Activated CD4-positive, alpha-beta T cell treated with anti-CD3 and anti-CD28 coated beads for 1 hour (primary cell): ENCODE results near the gene SLC44A5.

Experiments
- DNase-seq: peaks from one replicate; pipeline ENCODE4 v3.0.0-alpha.2; 2020

The SLC44A5 gene

DNA sequence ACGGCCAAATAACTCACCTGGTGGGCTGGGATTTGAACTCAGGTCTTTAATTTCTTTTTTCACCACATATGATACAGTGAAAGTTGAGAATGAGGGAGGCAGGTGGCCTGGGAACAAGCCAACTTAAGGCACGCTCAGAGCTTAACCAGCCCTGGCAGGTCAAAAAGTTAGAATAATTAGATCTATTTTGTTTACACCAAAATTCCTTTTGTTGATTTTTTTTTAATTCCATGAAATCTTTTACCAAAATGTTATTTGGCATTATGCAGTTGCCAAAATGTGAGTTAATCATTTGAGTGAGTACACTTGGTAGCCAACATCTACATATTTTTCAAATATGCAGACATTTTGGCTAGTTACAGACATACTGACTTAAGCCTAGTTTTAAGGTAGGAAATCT is 439.9 kb downstream of the SLC44A5 start:
- no peak for DNase-seq

- no peak for DNase-seq
Observed at GRCh38 chr1:75170011-75170410, 440.9 kb downstream of the SLC44A5 start.

GRCh38 chr1:75166821-75167220 is 444.1 kb downstream of the SLC44A5 start:
- no peak for DNase-seq

GRCh38 chr1:75165264-75165663 is 445.6 kb downstream of the SLC44A5 start:
- DNase-seq, result no peak

- DNase-seq, result no peak
Observed at GRCh38 chr1:75159154-75159553, 451.8 kb downstream of the SLC44A5 start.
